Stimulated activated CD4-positive, alpha-beta T cell treated with anti-CD3 and anti-CD28 coated beads, Interleukin-12 subunit alpha, Interleukin-12 subunit beta, amount 100 ng/mL, for 24 hours (primary cell): ENCODE results near the gene SND1.

ENCODE experiments used
- DNase-seq, 2 experiments: peaks; one replicate each; pipeline ENCODE4 v3.0.0-alpha.2; 2020; ENCODE audit warnings: low read depth in 2 of 2

SND1 gene

GRCh38 chr7:127730658-127731276 lies 78.8 kb downstream of the SND1 start:
- no peak for DNase-seq

- no peak for DNase-seq
Measured at GRCh38 chr7:127731431-127732080, 79.6 kb downstream of the SND1 start.

GRCh38 chr7:127732306-127732705 lies 80.3 kb downstream of the SND1 start:
- DNase-seq: no peak

GRCh38 chr7:127733986-127734385 lies 82.0 kb downstream of the SND1 start:
- DNase-seq: no peak

- no peak for DNase-seq
Measured at GRCh38 chr7:127736511-127736910, 84.5 kb downstream of the SND1 start.

- DNase-seq: no peak
Measured at GRCh38 chr7:127738859-127739258, 86.9 kb downstream of the SND1 start.

- DNase-seq: no peak
Measured at GRCh38 chr7:127741764-127742375, 89.9 kb downstream of the SND1 start.

GRCh38 chr7:127745445-127745844 lies 93.5 kb downstream of the SND1 start:
- DNase-seq: no peak

GRCh38 chr7:127751062-127751461 lies 99.1 kb downstream of the SND1 start:
- DNase-seq: no peak

- DNase-seq: no peak
Measured at GRCh38 chr7:127751490-127752448, 99.8 kb downstream of the SND1 start.

- DNase-seq: no peak
Measured at GRCh38 chr7:127752829-127753228, 100.8 kb downstream of the SND1 start.

GRCh38 chr7:127754457-127754856 lies 102.5 kb downstream of the SND1 start:
- DNase-seq: no peak

GRCh38 chr7:127755521-127755920 lies 103.5 kb downstream of the SND1 start:
- no peak for DNase-seq

- no peak for DNase-seq
Measured at GRCh38 chr7:127755965-127756364, 104.0 kb downstream of the SND1 start.

GRCh38 chr7:127758105-127758504 lies 106.1 kb downstream of the SND1 start:
- DNase-seq: no peak

- DNase-seq: no peak
Measured at GRCh38 chr7:127758845-127759244, 106.9 kb downstream of the SND1 start.

- DNase-seq: no peak
Measured at GRCh38 chr7:127759945-127760421, 108.0 kb downstream of the SND1 start.

- no peak for DNase-seq
Measured at GRCh38 chr7:127760436-127761031, 108.5 kb downstream of the SND1 start.

- no peak for DNase-seq
Measured at GRCh38 chr7:127761196-127761595, 109.2 kb downstream of the SND1 start.

- no peak for DNase-seq
Measured at GRCh38 chr7:127764681-127765080, 112.7 kb downstream of the SND1 start.

GRCh38 chr7:127765150-127765549 lies 113.2 kb downstream of the SND1 start:
- DNase-seq: no peak
